HepG2 (cell line): ENCODE results near the gene ATG2A. TPM values are rescaled to one million over a fixed set of nuclear protein-coding genes. Genes with fewer than 3 reads are reported as not detected.

Experiments used
- ASH2L ChIP-seq: fragments of 300-600, 200-600 bp; sonication (generic); IDR thresholded peaks from 2 replicates; pipeline ENCODE4 v1.7.0; 2017; ENCODE audit warnings: low read depth, mild to moderate bottlenecking, moderate library complexity, mixed read lengths, low read length; ENCODE audit not compliant: insufficient read length
- ATM ChIP-seq: fragments of 450-650 bp; IDR thresholded peaks from 2 replicates; pipeline ENCODE4 v1.7.1; 2017; ENCODE audit warnings: mild to moderate bottlenecking, borderline replicate concordance
- BORCS8-MEF2B ChIP-seq: sonication (generic); formaldehyde crosslinking; IDR thresholded peaks from 2 replicates; pipeline ENCODE4 v1.8.0; 2022; ENCODE audit warnings: mild to moderate bottlenecking, missing genetic modification reagents
- CBX5 ChIP-seq: sonication (generic); formaldehyde crosslinking; IDR thresholded peaks from 2 replicates; pipeline ENCODE4 v1.4.0; 2020; ENCODE audit warnings: missing genetic modification reagents, borderline replicate concordance
- FOXP4 ChIP-seq: sonication (generic); formaldehyde crosslinking; IDR thresholded peaks from 2 replicates; pipeline ENCODE4 v1.4.0; 2020; ENCODE audit warnings: missing genetic modification reagents
- IKZF5 ChIP-seq: IDR thresholded peaks from 2 replicates; pipeline ENCODE4 v1.6.1; 2018; ENCODE audit warnings: missing genetic modification reagents, mild to moderate bottlenecking, missing compliant biosample characterization
- KLF11 ChIP-seq: IDR thresholded peaks from 2 replicates; pipeline ENCODE4 v1.6.1; 2016; ENCODE audit warnings: missing compliant biosample characterization
- MTF1 ChIP-seq: sonication (generic); formaldehyde crosslinking; IDR thresholded peaks from 2 replicates; pipeline ENCODE4 v1.5.0; 2020; ENCODE audit warnings: missing genetic modification reagents
- PATZ1 ChIP-seq: sonication (generic); formaldehyde crosslinking; IDR thresholded peaks from 2 replicates; pipeline ENCODE4 v1.4.0; 2020; ENCODE audit warnings: missing genetic modification reagents
- PRMT3 ChIP-seq: sonication (generic); formaldehyde crosslinking; IDR thresholded peaks from 2 replicates; pipeline ENCODE4 v1.8.1; 2022; ENCODE audit warnings: low read depth, mild to moderate bottlenecking, moderate library complexity, missing genetic modification reagents, borderline replicate concordance
- RAD21 ChIP-seq: fragments of 450-650 bp; formaldehyde crosslinking; IDR thresholded peaks from 2 replicates; pipeline ENCODE4 v1.5.0; 2020; ENCODE audit warnings: mild to moderate bottlenecking
- SYNCRIP ChIP-seq: fragments of 200-400 bp; formaldehyde crosslinking; IDR thresholded peaks from 2 replicates; pipeline ENCODE4 v1.6.1; 2018; ENCODE audit warnings: mild to moderate bottlenecking, low read depth, low read length; ENCODE audit not compliant: insufficient read depth
- ZBTB43 ChIP-seq: sonication (generic); formaldehyde crosslinking; conservative IDR thresholded peaks from 2 replicates; pipeline ENCODE4 v1.4.0; 2020; ENCODE audit warnings: missing genetic modification reagents
- ZFP91 ChIP-seq: sonication (generic); formaldehyde crosslinking; IDR thresholded peaks from 2 replicates; pipeline ENCODE4 v1.9.0; 2022; ENCODE audit warnings: missing genetic modification reagents, mild to moderate bottlenecking, borderline replicate concordance
- ZNF17 ChIP-seq: sonication (generic); formaldehyde crosslinking; IDR thresholded peaks from 2 replicates; pipeline ENCODE4 v1.5.0; 2020; ENCODE audit warnings: mild to moderate bottlenecking, missing genetic modification reagents
- ZNF512 ChIP-seq: sonication (generic); formaldehyde crosslinking; IDR thresholded peaks from 2 replicates; pipeline ENCODE4 v1.4.0; 2020; ENCODE audit warnings: mild to moderate bottlenecking, missing genetic modification reagents
- ZNF678 ChIP-seq: sonication (generic); formaldehyde crosslinking; IDR thresholded peaks from 2 replicates; pipeline ENCODE4 v1.4.0; 2020; ENCODE audit warnings: mild to moderate bottlenecking, missing genetic modification reagents
- ZNF746 ChIP-seq: sonication (generic); formaldehyde crosslinking; IDR thresholded peaks from 2 replicates; pipeline ENCODE4 v1.8.0; 2022; ENCODE audit warnings: mild to moderate bottlenecking, missing genetic modification reagents
- ZNF780A ChIP-seq: sonication (generic); formaldehyde crosslinking; IDR thresholded peaks from 2 replicates; pipeline ENCODE4 v1.8.0; 2022; ENCODE audit warnings: mild to moderate bottlenecking, missing genetic modification reagents, moderate library complexity
- polyA plus RNA-seq, 8 experiments: library from polyadenylated mRNA; depleted of rRNA in 3 of 8; stranded (reverse) in 7 of 8; unstranded in 1 of 8; fragments of >200 nt; fragmentation: Illumina TruSeq in 4 of 8; extraction: Trizol in 4 of 8; gene quantifications; 2 replicates each; pipeline versions ENCODE4 v1.2.1 to v1.2.3, GENCODE V29; 2011 to 2016; ENCODE audit warnings: low read depth in 4 of 8, missing spikeins in 1 of 8, mixed read lengths in 1 of 8; ENCODE audit not compliant: insufficient read depth in 1 of 8
- total RNA-seq, 5 experiments: library from RNA; depleted of rRNA; stranded (reverse); fragments of >200 nt; fragmentation: Illumina TruSeq; extraction: Trizol; gene quantifications; 2 replicates each; pipeline ENCODE4 v1.2.3, GENCODE V29; 2016; ENCODE audit warnings: low read depth in 1 of 5

ATG2A gene
- total and polyA plus RNA-seq, 2 of the 13 experiments (the other 11 are each of a cell fraction or from before 2014, with no cell fraction given), result 6.7 to 8.0 TPM

GRCh38 chr11:64934682-64935358 lies 17.8 kb upstream of the ATG2A start (continued):
- TF ChIP-seq ZNF512 (CRISPR knock-in tag), result no peak
- TF ChIP-seq FOXP4 (CRISPR knock-in tag), result no peak
- TF ChIP-seq PATZ1 (CRISPR knock-in tag), result peak; percentile 56
- no peak for TF ChIP-seq MTF1 (CRISPR knock-in tag)
- TF ChIP-seq CBX5, result no peak
- TF ChIP-seq ZFP91, result peak; percentile 53; the same call in 1 of the 2 replicates
- no peak for TF ChIP-seq BORCS8-MEF2B (CRISPR knock-in tag)
- no peak for TF ChIP-seq ZNF678 (CRISPR knock-in tag)
- no peak for TF ChIP-seq ATM
- TF ChIP-seq ZNF746 (CRISPR knock-in tag), result peak; percentile 77; the same call in 1 of the 2 replicates
- no peak for TF ChIP-seq ZBTB43 (CRISPR knock-in tag)
- TF ChIP-seq KLF11, result no peak
- no peak for TF ChIP-seq ZNF17
- TF ChIP-seq SYNCRIP, result no peak
- TF ChIP-seq ASH2L, result peak; percentile 42
- peak; percentile 59; the same call in 1 of the 2 replicates for TF ChIP-seq RAD21
- TF ChIP-seq IKZF5, result no peak
- TF ChIP-seq PRMT3, result no peak
- TF ChIP-seq ZNF780A, result no peak
